ENCODE data around the gene CIPC.

GRCh38 chr14:77098529-77099353 lies 683 bp downstream of the CIPC start:
- TF ChIP-seq, protein P1, sequence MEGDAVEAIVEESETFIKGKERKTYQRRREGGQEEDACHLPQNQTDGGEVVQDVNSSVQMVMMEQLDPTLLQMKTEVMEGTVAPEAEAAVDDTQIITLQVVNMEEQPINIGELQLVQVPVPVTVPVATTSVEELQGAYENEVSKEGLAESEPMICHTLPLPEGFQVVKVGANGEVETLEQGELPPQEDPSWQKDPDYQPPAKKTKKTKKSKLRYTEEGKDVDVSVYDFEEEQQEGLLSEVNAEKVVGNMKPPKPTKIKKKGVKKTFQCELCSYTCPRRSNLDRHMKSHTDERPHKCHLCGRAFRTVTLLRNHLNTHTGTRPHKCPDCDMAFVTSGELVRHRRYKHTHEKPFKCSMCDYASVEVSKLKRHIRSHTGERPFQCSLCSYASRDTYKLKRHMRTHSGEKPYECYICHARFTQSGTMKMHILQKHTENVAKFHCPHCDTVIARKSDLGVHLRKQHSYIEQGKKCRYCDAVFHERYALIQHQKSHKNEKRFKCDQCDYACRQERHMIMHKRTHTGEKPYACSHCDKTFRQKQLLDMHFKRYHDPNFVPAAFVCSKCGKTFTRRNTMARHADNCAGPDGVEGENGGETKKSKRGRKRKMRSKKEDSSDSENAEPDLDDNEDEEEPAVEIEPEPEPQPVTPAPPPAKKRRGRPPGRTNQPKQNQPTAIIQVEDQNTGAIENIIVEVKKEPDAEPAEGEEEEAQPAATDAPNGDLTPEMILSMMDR (IDR thresholded peaks at IDR 0.05), result no peak
- no peak for TF ChIP-seq EP300 (IDR thresholded peaks at IDR 0.05)
